Panc1 (cell line): Measurements from ENCODE around the gene TEX13D.

Source experiments
- POLR2AphosphoS5 ChIP-seq: IDR thresholded peaks from 2 replicates; pipeline ENCODE4 v1.6.1; 2012; ENCODE audit warnings: mild to moderate bottlenecking, low read depth, low read length, moderate library complexity
- REST ChIP-seq, 2 experiments: IDR thresholded peaks; 2 replicates each; pipeline ENCODE4 v1.6.1; 2011 to 2012; ENCODE audit warnings: low read depth in 2 of 2, control low read depth in 1 of 2, low read length in 1 of 2, mild to moderate bottlenecking in 1 of 2, moderate library complexity in 1 of 2; ENCODE audit not compliant: insufficient read depth in 1 of 2
- SIN3A ChIP-seq: IDR thresholded peaks from 2 replicates; pipeline ENCODE4 v1.6.1; 2012; ENCODE audit warnings: low read depth, mild to moderate bottlenecking, low read length, moderate library complexity, borderline replicate concordance; ENCODE audit not compliant: insufficient read depth
- TCF7L2 ChIP-seq: IDR thresholded peaks from 2 replicates; pipeline ENCODE4 v1.6.1; 2011; ENCODE audit warnings: mild to moderate bottlenecking, low read depth, low read length, inconsistent platforms
- TF ChIP-seq, protein P1 (sequence below): fragments of 450-650 bp; IDR thresholded peaks from 2 replicates; pipeline ENCODE4 v1.5.1; 2017; ENCODE audit warnings: mild to moderate bottlenecking

DNA sequence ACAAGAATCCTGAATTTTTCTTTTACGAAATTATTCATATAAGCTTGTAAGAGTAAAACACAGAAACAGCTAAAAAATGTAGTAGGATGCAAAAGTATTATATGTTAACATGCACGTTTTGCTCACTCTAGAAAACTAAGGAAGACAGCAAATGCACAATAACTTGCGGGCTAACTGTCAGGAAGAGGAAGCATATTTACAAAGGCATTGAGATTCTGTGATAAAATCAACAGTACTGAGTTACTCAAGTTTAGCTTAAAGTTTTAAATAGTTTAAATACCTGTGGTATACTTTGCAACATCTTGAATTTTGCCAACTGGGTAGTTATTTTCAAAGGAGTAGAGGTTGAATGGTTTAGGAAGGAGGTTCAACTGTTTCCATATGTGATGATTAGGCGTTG, 50.9 kb downstream of the TEX13D start:
- TF ChIP-seq, protein P1, sequence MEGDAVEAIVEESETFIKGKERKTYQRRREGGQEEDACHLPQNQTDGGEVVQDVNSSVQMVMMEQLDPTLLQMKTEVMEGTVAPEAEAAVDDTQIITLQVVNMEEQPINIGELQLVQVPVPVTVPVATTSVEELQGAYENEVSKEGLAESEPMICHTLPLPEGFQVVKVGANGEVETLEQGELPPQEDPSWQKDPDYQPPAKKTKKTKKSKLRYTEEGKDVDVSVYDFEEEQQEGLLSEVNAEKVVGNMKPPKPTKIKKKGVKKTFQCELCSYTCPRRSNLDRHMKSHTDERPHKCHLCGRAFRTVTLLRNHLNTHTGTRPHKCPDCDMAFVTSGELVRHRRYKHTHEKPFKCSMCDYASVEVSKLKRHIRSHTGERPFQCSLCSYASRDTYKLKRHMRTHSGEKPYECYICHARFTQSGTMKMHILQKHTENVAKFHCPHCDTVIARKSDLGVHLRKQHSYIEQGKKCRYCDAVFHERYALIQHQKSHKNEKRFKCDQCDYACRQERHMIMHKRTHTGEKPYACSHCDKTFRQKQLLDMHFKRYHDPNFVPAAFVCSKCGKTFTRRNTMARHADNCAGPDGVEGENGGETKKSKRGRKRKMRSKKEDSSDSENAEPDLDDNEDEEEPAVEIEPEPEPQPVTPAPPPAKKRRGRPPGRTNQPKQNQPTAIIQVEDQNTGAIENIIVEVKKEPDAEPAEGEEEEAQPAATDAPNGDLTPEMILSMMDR = no peak
- no peak for TF ChIP-seq REST (IDR thresholded peaks at IDR 0.05; ENCODE audit: insufficient read depth in 1 of 2, low read depth in 2 of 2, low read length in 1 of 2)
- TF ChIP-seq POLR2AphosphoS5 = no peak
- TF ChIP-seq SIN3A = no peak
- TF ChIP-seq TCF7L2 = no peak
